Activated CD4-positive, alpha-beta T cell treated with anti-CD3 and anti-CD28 coated beads, Interleukin-2, amount 50 U/mL, for 4 hours (primary cell): ENCODE measurements around the gene NEGR1.

Experiments
- DNase-seq, 2 experiments: peaks; one replicate each; pipeline ENCODE4 v3.0.0-alpha.2; 2020

NEGR1 gene

DNA sequence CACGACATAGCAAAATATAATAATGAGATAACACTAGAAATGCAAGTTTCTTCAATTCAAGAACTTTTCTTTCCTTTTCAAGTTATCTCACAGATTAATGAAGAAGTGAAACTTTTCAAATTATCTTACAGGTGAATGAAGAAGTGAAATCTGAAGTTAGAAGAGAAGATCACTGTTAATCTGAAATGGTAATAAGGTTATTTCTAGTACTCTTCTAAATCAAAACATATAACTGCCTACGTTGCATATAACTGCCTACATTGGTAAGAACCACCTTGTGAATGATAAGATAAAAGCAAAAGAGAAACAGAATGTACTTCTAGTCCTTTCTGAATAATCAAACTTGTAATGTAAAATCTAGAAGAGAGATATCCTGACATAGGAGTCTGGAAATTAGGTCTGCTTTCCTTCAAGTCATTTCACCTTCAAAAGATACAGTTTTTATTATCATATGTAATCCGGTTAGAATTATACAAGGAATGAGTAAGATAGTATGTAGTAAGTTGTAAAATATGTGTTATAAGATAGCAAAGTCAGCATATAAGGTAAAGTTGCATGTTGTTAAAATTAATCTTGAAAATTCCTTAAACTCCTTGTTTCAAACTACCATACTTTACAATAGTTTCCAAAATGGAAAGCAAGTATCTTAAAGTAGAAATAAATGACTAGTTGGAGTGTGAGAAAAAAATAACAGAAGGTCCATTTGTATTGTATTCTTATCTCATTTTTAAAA, 679.1 kb downstream of the NEGR1 start:
- DNase-seq = no peak

GRCh38 chr1:71600023-71600422, 682.3 kb downstream of the NEGR1 start:
- DNase-seq = no peak

DNA sequence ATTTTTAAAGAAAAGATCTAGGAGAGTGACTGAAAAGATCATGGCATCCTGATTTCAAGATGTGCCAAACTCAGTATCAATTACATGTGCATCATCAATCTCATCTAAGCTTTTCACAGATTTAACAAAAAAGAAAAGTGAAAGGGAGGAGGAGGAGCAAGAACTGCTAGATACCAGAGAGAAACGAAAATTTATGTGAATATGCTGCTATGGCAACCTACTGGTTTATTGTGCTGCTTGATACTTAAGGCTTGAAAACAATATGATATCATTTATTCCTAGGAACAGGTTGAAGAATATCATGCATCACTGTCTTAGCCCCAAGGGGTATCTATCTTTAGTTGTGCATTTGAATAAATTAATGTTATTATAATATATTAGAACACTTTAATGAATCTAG, 683.0 kb downstream of the NEGR1 start:
- DNase-seq = no peak

DNA sequence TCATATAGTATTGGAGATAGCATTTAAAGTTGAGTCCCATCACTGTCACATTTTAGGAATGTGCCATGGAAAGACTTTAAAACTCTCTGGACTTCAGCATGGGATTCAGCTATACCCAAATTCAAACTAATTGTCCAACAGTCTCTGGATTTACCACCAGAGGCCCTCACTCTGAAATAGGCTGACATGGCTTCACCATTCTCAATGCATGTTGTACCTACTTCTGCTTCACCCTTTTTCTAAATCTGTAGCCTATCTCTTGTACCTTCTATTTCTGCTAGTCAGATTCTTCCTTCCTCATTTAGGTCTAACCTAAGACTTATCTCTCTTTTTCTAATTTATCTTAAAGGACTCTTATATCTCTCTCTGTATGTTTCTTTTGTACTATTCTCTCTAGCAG, 688.8 kb downstream of the NEGR1 start:
- no peak for DNase-seq

- DNase-seq = no peak
Observed at GRCh38 chr1:71592646-71593274, 689.6 kb downstream of the NEGR1 start.

DNA sequence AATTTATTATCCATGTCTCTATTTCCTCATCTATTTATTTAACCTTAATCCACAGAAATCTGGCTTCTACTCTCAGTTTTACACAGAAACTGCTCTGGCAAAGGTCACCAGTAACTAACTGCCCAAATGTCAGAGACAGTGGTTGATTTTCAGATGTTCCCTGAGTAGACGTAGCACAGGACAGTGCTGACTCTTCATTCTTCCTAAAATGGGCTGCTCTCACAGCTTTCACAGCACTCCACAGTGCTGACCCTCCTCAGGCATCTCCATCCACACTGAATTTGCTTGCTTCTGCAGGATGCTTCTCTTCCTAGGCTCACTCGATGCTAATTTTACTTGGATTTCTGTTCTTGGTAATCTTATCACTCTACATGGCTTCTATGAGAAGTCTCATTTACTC, 693.3 kb downstream of the NEGR1 start:
- no peak for DNase-seq

DNA sequence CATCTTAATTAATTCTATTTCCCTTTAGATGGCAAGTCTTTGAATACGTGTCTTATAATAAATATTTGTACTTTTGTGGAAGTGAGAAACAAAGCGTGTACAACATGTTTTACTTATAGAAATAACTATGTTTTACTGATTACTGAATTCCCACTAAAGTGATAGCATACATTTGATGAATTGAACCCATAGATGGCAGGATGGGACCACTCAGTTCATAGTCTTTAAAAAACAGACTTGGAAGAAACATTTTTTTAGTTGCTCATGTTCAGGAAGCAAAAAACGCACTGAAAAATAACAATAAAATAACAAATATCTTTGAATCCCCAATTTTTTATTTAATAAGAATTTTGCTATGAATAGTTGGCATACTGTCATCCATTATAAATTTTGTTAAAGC, 694.4 kb downstream of the NEGR1 start:
- DNase-seq = no peak

DNA sequence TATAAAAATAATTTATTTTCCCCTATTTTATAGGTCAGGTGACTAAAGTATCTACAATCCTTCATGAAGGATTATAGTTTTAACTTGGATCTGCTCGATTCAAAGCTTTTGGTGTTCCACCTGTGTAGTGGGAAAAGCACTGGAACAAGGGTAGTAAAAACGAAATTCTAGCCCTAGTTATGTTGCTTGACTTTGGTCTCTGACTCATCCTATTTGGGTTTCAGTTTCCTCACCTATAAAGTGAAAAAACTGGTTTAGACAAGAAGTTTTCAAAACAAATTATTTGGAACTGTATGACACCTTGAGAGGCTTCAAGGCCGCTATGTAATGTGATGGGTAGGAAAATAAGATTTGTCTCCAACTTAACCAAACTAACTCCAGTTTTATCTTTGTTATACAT, 696.3 kb downstream of the NEGR1 start:
- DNase-seq = no peak

GRCh38 chr1:71583756-71584155, 698.6 kb downstream of the NEGR1 start:
- no peak for DNase-seq

DNA sequence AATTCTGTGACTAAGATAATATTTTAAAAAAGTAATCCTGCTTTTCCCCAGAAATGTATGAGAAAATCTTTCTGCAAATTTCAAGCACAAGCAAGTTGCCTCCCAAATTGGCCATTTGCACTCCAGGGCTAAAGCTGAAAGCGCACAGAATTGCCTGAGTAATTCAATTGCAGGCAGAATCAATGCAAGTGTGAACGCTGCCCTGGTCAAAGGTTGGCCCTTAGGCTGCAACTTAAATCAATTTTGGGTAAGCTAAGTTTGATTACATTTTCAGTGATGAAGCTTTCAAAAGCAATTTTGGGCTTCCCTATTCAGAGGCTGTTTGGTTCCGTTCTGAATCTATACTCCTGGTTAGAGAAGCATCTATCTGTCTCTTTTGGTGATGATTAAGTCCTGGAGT, 699.7 kb downstream of the NEGR1 start:
- DNase-seq = no peak

GRCh38 chr1:71577451-71578131, 704.7 kb downstream of the NEGR1 start:
- DNase-seq = no peak

GRCh38 chr1:71572038-71572437, 710.3 kb downstream of the NEGR1 start:
- no peak for DNase-seq

GRCh38 chr1:71566413-71566812, 715.9 kb downstream of the NEGR1 start:
- DNase-seq = no peak

DNA sequence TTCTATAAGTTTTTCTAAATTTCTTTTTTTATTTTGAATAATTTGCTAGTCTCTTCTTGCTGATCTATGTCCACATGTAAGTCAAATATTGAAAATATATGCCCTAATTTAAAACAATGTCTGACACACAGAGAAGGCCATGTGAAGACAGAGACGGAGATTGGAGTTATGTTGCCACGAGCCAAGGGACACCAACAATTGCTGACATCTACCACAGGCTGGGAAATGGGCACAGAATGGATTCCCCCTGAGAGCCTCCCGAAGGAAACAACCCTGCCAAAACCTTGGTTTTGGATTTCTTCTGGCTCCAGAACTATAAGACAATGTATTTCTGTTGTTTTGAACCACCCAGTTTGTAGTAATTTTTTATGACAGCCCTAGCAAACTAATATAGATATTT, 716.5 kb downstream of the NEGR1 start:
- DNase-seq = no peak

- no peak for DNase-seq
Observed at GRCh38 chr1:71565262-71565661, 717.1 kb downstream of the NEGR1 start.

GRCh38 chr1:71562298-71562697, 720.0 kb downstream of the NEGR1 start:
- DNase-seq = no peak

GRCh38 chr1:71561729-71562128, 720.6 kb downstream of the NEGR1 start:
- DNase-seq = no peak

GRCh38 chr1:71561206-71561605, 721.1 kb downstream of the NEGR1 start:
- no peak for DNase-seq

DNA sequence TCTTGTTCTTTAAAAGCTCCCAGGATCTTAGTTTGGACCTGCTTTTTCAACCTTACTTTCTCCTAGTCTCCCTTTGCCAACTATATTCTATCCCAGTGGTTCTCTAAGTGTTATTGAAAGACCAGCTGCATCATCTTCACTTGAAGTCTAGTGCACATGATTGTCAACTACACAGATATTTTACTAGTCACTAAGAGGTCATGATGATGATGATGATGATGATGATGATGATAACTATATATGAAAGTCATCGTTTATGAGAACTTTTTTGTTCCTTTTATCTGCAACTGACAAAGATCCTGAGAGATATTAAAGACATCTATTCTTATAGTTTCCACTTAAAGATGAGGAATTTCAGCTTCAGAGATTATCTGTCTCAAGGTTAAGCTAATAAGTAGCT, 722.5 kb downstream of the NEGR1 start:
- DNase-seq = no peak

DNA sequence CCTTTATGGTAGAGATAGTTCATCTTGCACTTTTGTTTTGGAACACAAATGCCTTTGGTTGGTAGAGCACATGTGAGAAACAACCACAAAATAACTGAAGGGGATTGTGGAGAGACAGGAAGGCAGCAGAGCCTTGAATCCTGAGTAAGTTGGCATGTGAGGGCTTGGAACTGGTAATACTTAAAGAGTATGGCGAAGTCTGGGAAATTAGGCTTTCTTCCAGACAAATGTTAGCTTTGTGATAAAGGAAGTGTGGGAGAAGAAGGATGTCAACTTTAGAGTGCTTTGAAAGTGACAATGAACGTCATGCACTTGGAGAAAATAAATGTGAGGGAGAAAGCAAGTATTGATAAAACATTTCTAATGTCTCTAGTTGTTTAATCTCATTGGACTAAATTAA, 725.2 kb downstream of the NEGR1 start:
- no peak for DNase-seq

DNA sequence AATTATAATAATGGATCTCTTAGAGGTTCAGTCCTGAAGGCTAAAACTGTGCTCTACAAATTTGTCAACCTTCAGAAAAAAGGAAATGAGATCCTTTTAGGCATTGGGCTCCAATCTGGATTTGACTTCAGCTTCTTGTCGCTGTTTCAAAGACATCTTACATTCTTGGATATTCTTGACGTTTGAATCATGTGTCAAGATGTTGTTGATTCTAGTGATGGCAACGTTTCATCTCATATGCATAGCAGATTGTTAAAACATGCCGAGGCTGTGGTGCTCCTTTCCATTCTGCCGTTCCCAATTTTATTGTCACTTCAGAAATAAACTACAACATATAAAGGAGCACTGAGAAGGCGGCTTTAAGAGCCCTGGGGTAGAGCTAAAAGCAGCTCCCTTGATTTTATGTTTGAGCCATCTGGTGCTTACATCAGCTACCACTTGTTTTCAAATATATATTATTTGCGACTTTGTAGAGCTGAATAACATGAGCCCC, 733.9 kb downstream of the NEGR1 start:
- DNase-seq = no peak

GRCh38 chr1:71542155-71542554, 740.2 kb downstream of the NEGR1 start:
- no peak for DNase-seq

DNA sequence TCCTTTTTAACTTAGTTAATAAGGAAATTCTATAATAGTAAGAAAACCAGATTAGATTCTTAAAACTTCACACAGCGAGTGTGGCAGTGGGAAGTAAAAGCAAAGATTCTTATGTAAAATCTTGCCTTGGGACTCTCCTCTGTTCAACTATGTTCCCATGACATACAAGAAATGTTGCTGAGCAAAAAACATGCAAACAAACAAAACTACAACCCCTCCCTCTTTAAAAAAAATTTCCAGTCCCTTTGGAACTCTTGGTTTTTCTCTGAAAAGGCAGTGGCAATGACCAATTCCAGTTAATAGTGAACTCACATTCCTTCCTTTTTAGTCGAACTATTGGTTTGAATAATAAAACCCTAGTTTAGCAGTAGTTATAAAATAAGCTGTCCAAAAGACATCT, 748.4 kb downstream of the NEGR1 start:
- no peak for DNase-seq

GRCh38 chr1:71532343-71532742, 750.0 kb downstream of the NEGR1 start:
- DNase-seq = no peak
